ENCODE data around the gene BPIFA1.

The BPIFA1 gene

DNA sequence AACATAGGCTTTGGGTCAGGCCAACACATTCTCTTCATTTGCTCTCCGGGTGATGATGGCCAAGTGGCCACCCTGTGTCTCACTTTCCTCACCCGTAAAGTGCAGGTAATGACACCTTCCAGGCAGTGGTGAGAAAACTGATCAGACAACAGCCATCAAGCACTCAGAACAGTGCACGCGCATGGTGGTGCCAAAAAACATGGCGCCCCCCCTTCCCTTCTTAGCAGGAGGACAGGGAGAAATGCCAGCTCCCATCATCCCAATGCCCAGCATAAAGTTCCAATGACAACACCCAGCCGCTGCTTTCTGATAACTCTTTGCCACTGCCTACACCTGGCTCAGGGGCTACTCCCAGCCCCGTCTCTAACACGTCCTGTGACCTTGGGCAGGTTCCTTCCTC, 55.6 kb downstream of the BPIFA1 start:
- no peak overlapping the region for H3K27ac ChIP-seq (ENCODE audit: low read depth, low read length)
- H3K79me2 ChIP-seq (ENCODE audit: insufficient read depth, low read length): no peaks in the 10 kb centered on the region
- no peaks in the 10 kb centered on the region for H3F3A ChIP-seq (ENCODE audit: insufficient read depth)
- no peaks in the 10 kb centered on the region for H3K9me3 ChIP-seq (ENCODE audit: insufficient read depth, low read length)
- H4K20me1 ChIP-seq (ENCODE audit: low read depth, low read length): no peaks in the 10 kb centered on the region
- H3K9me2 ChIP-seq (replicated peaks; ENCODE audit: insufficient read depth, low read length): no peaks in the 10 kb centered on the region
- no peak overlapping the region for H3K9ac ChIP-seq (ENCODE audit: low read length)
- no peaks in the 10 kb centered on the region for H3K27me3 ChIP-seq (ENCODE audit: low read length)
- no peak overlapping the region for H2AFZ ChIP-seq (ENCODE audit: low read depth, low read length, severe bottlenecking)
- H3K4me3 ChIP-seq (ENCODE audit: insufficient read depth, low read length, poor library complexity, severe bottlenecking): no peak overlapping the region
- H3K4me2 ChIP-seq (ENCODE audit: low read depth, low read length, poor library complexity, severe bottlenecking): no peak overlapping the region
- H3K36me3 ChIP-seq (ENCODE audit: low read length): no peaks in the 10 kb centered on the region
- TF ChIP-seq EZH2phosphoT487 (conservative IDR thresholded peaks at IDR 0.05; ENCODE audit: low read length): no peak
- TF ChIP-seq, protein P1, sequence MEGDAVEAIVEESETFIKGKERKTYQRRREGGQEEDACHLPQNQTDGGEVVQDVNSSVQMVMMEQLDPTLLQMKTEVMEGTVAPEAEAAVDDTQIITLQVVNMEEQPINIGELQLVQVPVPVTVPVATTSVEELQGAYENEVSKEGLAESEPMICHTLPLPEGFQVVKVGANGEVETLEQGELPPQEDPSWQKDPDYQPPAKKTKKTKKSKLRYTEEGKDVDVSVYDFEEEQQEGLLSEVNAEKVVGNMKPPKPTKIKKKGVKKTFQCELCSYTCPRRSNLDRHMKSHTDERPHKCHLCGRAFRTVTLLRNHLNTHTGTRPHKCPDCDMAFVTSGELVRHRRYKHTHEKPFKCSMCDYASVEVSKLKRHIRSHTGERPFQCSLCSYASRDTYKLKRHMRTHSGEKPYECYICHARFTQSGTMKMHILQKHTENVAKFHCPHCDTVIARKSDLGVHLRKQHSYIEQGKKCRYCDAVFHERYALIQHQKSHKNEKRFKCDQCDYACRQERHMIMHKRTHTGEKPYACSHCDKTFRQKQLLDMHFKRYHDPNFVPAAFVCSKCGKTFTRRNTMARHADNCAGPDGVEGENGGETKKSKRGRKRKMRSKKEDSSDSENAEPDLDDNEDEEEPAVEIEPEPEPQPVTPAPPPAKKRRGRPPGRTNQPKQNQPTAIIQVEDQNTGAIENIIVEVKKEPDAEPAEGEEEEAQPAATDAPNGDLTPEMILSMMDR (IDR thresholded peaks at IDR 0.05; ENCODE audit: insufficient read depth, low read length, poor library complexity, severe bottlenecking): no peak

DNA sequence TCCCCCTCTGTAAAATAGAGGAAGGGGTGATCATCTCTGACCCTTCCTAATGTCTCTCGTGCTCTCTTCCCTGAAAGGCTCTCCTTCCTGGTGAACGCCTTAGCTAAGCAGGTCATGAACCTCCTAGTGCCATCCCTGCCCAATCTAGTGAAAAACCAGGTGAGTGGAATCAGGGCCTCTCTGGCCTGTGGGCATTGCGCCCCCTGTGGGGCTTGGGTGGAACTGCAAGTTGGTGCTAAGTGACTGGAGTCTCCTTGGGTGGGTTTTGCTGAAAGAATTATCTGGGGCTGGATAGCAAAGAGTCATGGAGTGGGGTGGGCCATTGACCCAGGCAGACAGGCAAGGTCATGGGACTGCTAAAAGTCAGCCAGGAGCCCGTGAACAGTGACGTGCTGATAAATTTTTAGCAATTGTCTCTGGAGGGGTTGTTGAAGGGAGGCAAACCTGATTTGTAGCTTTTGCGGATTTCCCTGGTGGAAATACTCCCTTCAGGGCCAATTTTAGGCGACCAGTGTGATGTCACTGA, 56.1 kb downstream of the BPIFA1 start:
- Histone ChIP-seq H4K20me1 (ENCODE audit: low read depth, low read length) (no peaks in the 10 kb centered on the region), H3K27me3 (ENCODE audit: low read length) (no peaks in the 10 kb centered on the region), H3K9ac (ENCODE audit: low read length) (no peak overlapping the region), H3K4me3 (ENCODE audit: insufficient read depth, low read length, poor library complexity, severe bottlenecking) (no peak overlapping the region), H3K27ac (ENCODE audit: low read depth, low read length) (no peak overlapping the region), H3F3A (ENCODE audit: insufficient read depth) (no peaks in the 10 kb centered on the region), H3K79me2 (ENCODE audit: insufficient read depth, low read length) (no peaks in the 10 kb centered on the region), H3K36me3 (ENCODE audit: low read length) (no peaks in the 10 kb centered on the region), H2AFZ (ENCODE audit: low read depth, low read length, severe bottlenecking) (no peak overlapping the region), H3K9me3 (ENCODE audit: insufficient read depth, low read length) (no peaks in the 10 kb centered on the region), H3K9me2 (replicated peaks; ENCODE audit: insufficient read depth, low read length) (no peaks in the 10 kb centered on the region), H3K4me2 (ENCODE audit: low read depth, low read length, poor library complexity, severe bottlenecking) (no peak overlapping the region)
- no peak for TF ChIP-seq EZH2phosphoT487 (conservative IDR thresholded peaks at IDR 0.05; ENCODE audit: low read length)
- TF ChIP-seq, protein P1 (IDR thresholded peaks at IDR 0.05; ENCODE audit: insufficient read depth, low read length, poor library complexity, severe bottlenecking): peak; percentile 99

Data from SU-DHL-6 (cell line).